ENCODE measurements around the gene MX2.

DNA sequence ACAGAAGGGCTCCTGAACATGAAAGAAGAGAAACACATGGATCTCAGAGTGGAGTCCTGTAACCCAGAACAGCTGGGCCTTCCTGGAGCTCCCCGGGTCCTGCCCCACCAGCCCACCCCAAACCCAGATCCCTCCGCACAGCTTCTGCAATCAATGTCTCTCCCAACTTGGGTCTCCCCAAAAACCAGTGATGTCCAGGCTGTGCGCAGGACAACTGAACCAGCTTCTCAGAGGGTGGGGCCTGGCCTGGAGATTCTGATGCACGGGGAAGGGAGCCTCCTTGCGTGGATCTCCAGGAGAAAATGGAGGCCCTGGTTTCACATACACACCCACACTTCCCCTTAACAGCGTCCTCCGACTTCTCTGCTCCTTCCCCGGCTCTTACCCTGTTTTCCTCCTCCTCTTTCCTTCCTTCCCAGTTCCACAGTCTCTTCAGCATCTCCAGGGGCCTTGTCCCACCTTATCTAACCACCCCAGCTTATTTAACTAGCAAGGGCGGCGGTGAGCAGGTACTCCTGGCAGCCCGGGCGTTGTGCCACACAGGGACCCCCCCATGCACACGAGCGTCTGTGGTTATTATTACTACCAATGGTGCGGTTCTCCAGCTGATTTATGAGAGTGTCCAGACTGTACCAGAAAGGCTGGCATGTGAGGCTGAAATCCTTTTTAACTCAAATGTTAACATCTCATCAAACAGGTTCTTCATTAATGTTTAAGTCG lies 11.2 kb upstream of the MX2 start:
- TF ChIP-seq POLR2AphosphoS5 (IDR thresholded peaks at IDR 0.05): peak; percentile 50
- TF ChIP-seq, protein P1, sequence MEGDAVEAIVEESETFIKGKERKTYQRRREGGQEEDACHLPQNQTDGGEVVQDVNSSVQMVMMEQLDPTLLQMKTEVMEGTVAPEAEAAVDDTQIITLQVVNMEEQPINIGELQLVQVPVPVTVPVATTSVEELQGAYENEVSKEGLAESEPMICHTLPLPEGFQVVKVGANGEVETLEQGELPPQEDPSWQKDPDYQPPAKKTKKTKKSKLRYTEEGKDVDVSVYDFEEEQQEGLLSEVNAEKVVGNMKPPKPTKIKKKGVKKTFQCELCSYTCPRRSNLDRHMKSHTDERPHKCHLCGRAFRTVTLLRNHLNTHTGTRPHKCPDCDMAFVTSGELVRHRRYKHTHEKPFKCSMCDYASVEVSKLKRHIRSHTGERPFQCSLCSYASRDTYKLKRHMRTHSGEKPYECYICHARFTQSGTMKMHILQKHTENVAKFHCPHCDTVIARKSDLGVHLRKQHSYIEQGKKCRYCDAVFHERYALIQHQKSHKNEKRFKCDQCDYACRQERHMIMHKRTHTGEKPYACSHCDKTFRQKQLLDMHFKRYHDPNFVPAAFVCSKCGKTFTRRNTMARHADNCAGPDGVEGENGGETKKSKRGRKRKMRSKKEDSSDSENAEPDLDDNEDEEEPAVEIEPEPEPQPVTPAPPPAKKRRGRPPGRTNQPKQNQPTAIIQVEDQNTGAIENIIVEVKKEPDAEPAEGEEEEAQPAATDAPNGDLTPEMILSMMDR (IDR thresholded peaks at IDR 0.05): no peak
